Stimulated activated CD4-positive, alpha-beta T cell treated with anti-CD3 and anti-CD28 coated beads, TNF-alpha, amount 100 ng/mL, for 24 hours (primary cell): Measurements from ENCODE around the gene EXT2.

Experiments
- DNase-seq, 3 experiments: peaks; one replicate each; pipeline ENCODE4 v3.0.0-alpha.2; 2020; ENCODE audit warnings: low read depth in 3 of 3

EXT2 gene

GRCh38 chr11:44085330-44085729 lies 10.1 kb upstream of the EXT2 start:
- no peak for DNase-seq

GRCh38 chr11:44088377-44088776 lies 7.1 kb upstream of the EXT2 start:
- DNase-seq: no peak

GRCh38 chr11:44088871-44089270 lies 6.6 kb upstream of the EXT2 start:
- DNase-seq: no peak

- no peak for DNase-seq
These were observed 4.9 kb upstream of the EXT2 start for GRCh38 chr11:44090539-44090938.

GRCh38 chr11:44094260-44094868 lies 1.1 kb upstream of the EXT2 start:
- peak; percentile 62 to 81 (median 65) for DNase-seq

- DNase-seq: no peak
These were observed 1.1 kb downstream of the EXT2 start for GRCh38 chr11:44096360-44097185.

GRCh38 chr11:44097821-44098220 lies 2.3 kb downstream of the EXT2 start:
- no peak for DNase-seq

GRCh38 chr11:44101098-44101497 lies 5.6 kb downstream of the EXT2 start:
- no peak for DNase-seq

GRCh38 chr11:44104481-44105294 lies 9.2 kb downstream of the EXT2 start:
- DNase-seq: no peak

GRCh38 chr11:44108260-44108659 lies 12.8 kb downstream of the EXT2 start:
- DNase-seq: no peak

- peak in 2 of 3 experiments; percentile 18 to 46 for DNase-seq
These were observed 14.8 kb downstream of the EXT2 start for GRCh38 chr11:44110231-44110679.

GRCh38 chr11:44112091-44112821 lies 16.8 kb downstream of the EXT2 start:
- no peak for DNase-seq

- DNase-seq: no peak
These were observed 17.5 kb downstream of the EXT2 start for GRCh38 chr11:44113018-44113417.

- no peak for DNase-seq
These were observed 18.1 kb downstream of the EXT2 start for GRCh38 chr11:44113572-44113971.

- no peak for DNase-seq
These were observed 20.9 kb downstream of the EXT2 start for GRCh38 chr11:44116234-44116830.

- DNase-seq: no peak
These were observed 24.7 kb downstream of the EXT2 start for GRCh38 chr11:44120169-44120568.

GRCh38 chr11:44125598-44125997 lies 30.1 kb downstream of the EXT2 start:
- DNase-seq: no peak

- no peak for DNase-seq
These were observed 30.8 kb downstream of the EXT2 start for GRCh38 chr11:44126304-44126703.

- no peak for DNase-seq
These were observed 31.7 kb downstream of the EXT2 start for GRCh38 chr11:44127130-44127529.

GRCh38 chr11:44128729-44129128 lies 33.3 kb downstream of the EXT2 start:
- no peak for DNase-seq

- no peak for DNase-seq
These were observed 35.3 kb downstream of the EXT2 start for GRCh38 chr11:44130751-44131150.
